Esophagus muscularis mucosa (tissue), 3 donors: ENCODE data around the gene CUEDC2.
A peak's percentile ranks its signal among the peaks of the same experiment; 100 is the strongest.

Experiments
- CTCF ChIP-seq, 3 experiments: fragments of 200-600 bp in 2 of 3; fragments of 450-650 bp in 1 of 3; sonication (generic) in 2 of 3; IDR thresholded peaks; one replicate each; pipeline ENCODE4 v1.5.1; 2017 to 2019; ENCODE audit warnings: antibody characterized with exemption in 3 of 3, mild to moderate bottlenecking in 2 of 3, moderate library complexity in 1 of 3
- POLR2AphosphoS5 ChIP-seq, 2 donors: sonication (generic); formaldehyde crosslinking; IDR thresholded peaks; one replicate each; pipeline ENCODE4 v1.6.1; 2017; ENCODE audit warnings: antibody characterized with exemption in 2 of 2

- TF ChIP-seq CTCF (IDR thresholded peaks at IDR 0.05) (peak in 1 of 3 experiments; percentile 42), POLR2AphosphoS5 (IDR thresholded peaks at IDR 0.05) (peak; percentile 75 to 92)
Observed at GRCh38 chr10:102420714-102421506, 11.5 kb downstream of the CUEDC2 start, which contains the start of gene FBXL15.
